ENCODE data around the gene MAB21L4. TPM values are rescaled to one million over a fixed set of nuclear protein-coding genes. Genes with fewer than 3 reads are reported as not detected.

The MAB21L4 gene
- total RNA-seq, 1 experiment from 2014 or later = 0.21 TPM

- H3K4me1 ChIP-seq (ENCODE audit: control insufficient read depth, insufficient read depth, low read length) = no peaks in the 10 kb centered on the region
- in situ Hi-C loops (cut with HindIII; ENCODE audit: low pct_unique_long_range_greater_than_20kb, low sequenced_read_pairs) (no loop called here), intact Hi-C loops (cut with micrococcal nuclease; ENCODE audit: unreplicated experiment) (no loop called here)
- ChIA-PET CTCF (no interaction called here), POLR2A (no interaction called here)
- H3K27ac ChIP-seq (ENCODE audit: low read length) = no peak overlapping the region
- no peak for TF ChIP-seq CTCF (IDR thresholded peaks at IDR 0.05)
- TF ChIP-seq POLR2AphosphoS5 (IDR thresholded peaks at IDR 0.05; ENCODE audit: low read depth, low read length) = no peak
- no peak for TF ChIP-seq SIN3A (IDR thresholded peaks at IDR 0.05; ENCODE audit: borderline replicate concordance, insufficient read depth, low read depth, low read length)
- TF ChIP-seq TCF7L2 (IDR thresholded peaks at IDR 0.05; ENCODE audit: low read depth, low read length) = no peak
- TF ChIP-seq, protein P1, sequence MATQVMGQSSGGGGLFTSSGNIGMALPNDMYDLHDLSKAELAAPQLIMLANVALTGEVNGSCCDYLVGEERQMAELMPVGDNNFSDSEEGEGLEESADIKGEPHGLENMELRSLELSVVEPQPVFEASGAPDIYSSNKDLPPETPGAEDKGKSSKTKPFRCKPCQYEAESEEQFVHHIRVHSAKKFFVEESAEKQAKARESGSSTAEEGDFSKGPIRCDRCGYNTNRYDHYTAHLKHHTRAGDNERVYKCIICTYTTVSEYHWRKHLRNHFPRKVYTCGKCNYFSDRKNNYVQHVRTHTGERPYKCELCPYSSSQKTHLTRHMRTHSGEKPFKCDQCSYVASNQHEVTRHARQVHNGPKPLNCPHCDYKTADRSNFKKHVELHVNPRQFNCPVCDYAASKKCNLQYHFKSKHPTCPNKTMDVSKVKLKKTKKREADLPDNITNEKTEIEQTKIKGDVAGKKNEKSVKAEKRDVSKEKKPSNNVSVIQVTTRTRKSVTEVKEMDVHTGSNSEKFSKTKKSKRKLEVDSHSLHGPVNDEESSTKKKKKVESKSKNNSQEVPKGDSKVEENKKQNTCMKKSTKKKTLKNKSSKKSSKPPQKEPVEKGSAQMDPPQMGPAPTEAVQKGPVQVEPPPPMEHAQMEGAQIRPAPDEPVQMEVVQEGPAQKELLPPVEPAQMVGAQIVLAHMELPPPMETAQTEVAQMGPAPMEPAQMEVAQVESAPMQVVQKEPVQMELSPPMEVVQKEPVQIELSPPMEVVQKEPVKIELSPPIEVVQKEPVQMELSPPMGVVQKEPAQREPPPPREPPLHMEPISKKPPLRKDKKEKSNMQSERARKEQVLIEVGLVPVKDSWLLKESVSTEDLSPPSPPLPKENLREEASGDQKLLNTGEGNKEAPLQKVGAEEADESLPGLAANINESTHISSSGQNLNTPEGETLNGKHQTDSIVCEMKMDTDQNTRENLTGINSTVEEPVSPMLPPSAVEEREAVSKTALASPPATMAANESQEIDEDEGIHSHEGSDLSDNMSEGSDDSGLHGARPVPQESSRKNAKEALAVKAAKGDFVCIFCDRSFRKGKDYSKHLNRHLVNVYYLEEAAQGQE (IDR thresholded peaks at IDR 0.05; ENCODE audit: insufficient read depth in 1 of 2, low read depth in 2 of 2, low read length in 1 of 2) = no peak
- no peaks in the 10 kb centered on the region for H3K36me3 ChIP-seq (ENCODE audit: control insufficient read depth, insufficient read depth, low read length)
- no peak overlapping the region for H3K4me3 ChIP-seq (ENCODE audit: low read depth in 2 of 2, low read length in 2 of 2)
- ATAC-seq (0 out of 2 replicates have a peak, but pooled peaks have one; percentile 15), DNase-seq (ENCODE audit: low read depth, low spot score) (no peak)
- no peaks in the 10 kb centered on the region for H3K27me3 ChIP-seq (ENCODE audit: control insufficient read depth, insufficient read depth, low read length)
- BruUV-seq (replicated peaks) = no TSS peak
- peaks cover 6% of the 10 kb centered on the region; the same call in 1 of the 2 replicates for H3K9me3 ChIP-seq (ENCODE audit: control insufficient read depth, insufficient read depth, low read depth, low read length)
Measured at GRCh38 chr2:240857039-240858008, 38.6 kb downstream of the MAB21L4 start.

- POLR2A ChIA-PET = no interaction called here
- peak; percentile 66 for ATAC-seq
- H3K27me3 ChIP-seq (ENCODE audit: control insufficient read depth, insufficient read depth, low read length) = no peaks in the 10 kb centered on the region
Measured at GRCh38 chr2:240856151-240856980, 39.6 kb downstream of the MAB21L4 start.

More at GRCh38 chr2:240856151-240856980, 39.6 kb downstream of the MAB21L4 start:
- no TSS peak for BruUV-seq (replicated peaks)
- H3K9me3 ChIP-seq (ENCODE audit: control insufficient read depth, insufficient read depth, low read depth, low read length) = peaks cover 6% of the 10 kb centered on the region; the same call in 1 of the 2 replicates
- TF ChIP-seq POLR2AphosphoS5 (IDR thresholded peaks at IDR 0.05; ENCODE audit: low read depth, low read length) (no peak), TCF7L2 (IDR thresholded peaks at IDR 0.05; ENCODE audit: low read depth, low read length) (no peak), SIN3A (IDR thresholded peaks at IDR 0.05; ENCODE audit: borderline replicate concordance, insufficient read depth, low read depth, low read length) (no peak), CTCF (IDR thresholded peaks at IDR 0.05) (peak; percentile 57)
- TF ChIP-seq, protein P1 (IDR thresholded peaks at IDR 0.05; ENCODE audit: insufficient read depth in 1 of 2, low read depth in 2 of 2, low read length in 1 of 2) = no peak
- DNase-seq (ENCODE audit: low read depth, low spot score) = no peak
- in situ Hi-C loops (cut with HindIII; ENCODE audit: low pct_unique_long_range_greater_than_20kb, low sequenced_read_pairs) = no loop called here
- H3K4me1 ChIP-seq (ENCODE audit: control insufficient read depth, insufficient read depth, low read length) = no peaks in the 10 kb centered on the region
- no peaks in the 10 kb centered on the region for H3K36me3 ChIP-seq (ENCODE audit: control insufficient read depth, insufficient read depth, low read length)
- H3K27ac ChIP-seq (ENCODE audit: low read length) = no peak overlapping the region
- CTCF ChIA-PET = no interaction called here
- no peak overlapping the region for H3K4me3 ChIP-seq (ENCODE audit: low read depth in 2 of 2, low read length in 2 of 2)
- intact Hi-C loops (cut with micrococcal nuclease; ENCODE audit: unreplicated experiment) = no loop called here
